GM12878 (cell line): Measurements from ENCODE around the gene PPIF. TPM values are rescaled to one million over a fixed set of nuclear protein-coding genes. Genes with fewer than 3 reads are reported as not detected.

Experiments
- ATAC-seq: fragments of 200-7000 bp; cut with Tn5 transposase; 3 replicates; pipeline ENCODE4 v1.9.1; 2020; ENCODE audit warnings: mild to moderate bottlenecking, moderate library complexity
- BruUV-seq: library from RNA; stranded (reverse); fragments of 400-500 nt; replicated peaks from 2 replicates; lab custom pipeline; 2021; lab: Mats Ljungman, UMichigan
- CTCF ChIA-PET: fragments of 300-600 bp; sonication (Branson Sonifier 250); formaldehyde crosslinking; extraction: SDS; loops from one replicate; lab custom pipeline; 2021; ENCODE audit warnings: inconsistent platforms; lab: Yijun Ruan, JAX
- POLR2A ChIA-PET: fragments of 350-600 bp; formaldehyde crosslinking; extraction: SDS; loops from one replicate; lab custom pipeline; 2021; ENCODE audit warnings: inconsistent platforms; lab: Charles Lee
- RAD21 ChIA-PET: fragments of 300-600 bp; sonication (Branson Sonifier 250); formaldehyde crosslinking; loops from one replicate; lab custom pipeline; 2023; ENCODE audit warnings: antibody characterized with exemption; ENCODE audit not compliant: unreplicated experiment; lab: Charles Lee
- SMC1A ChIA-PET: fragments of 300-600 bp; sonication (Branson Sonifier 250); formaldehyde crosslinking; loops from one replicate; lab custom pipeline; 2023; ENCODE audit not compliant: unreplicated experiment, uncharacterized antibody; lab: Charles Lee
- DNase-seq: peaks from one replicate; pipeline ENCODE4 v3.0.0-alpha.2; 2011; ENCODE audit warnings: low read depth, low spot score
- FAIRE-seq: peaks from 3 replicates; lab custom pipeline; 2011; peaks lifted over from hg19 to GRCh38; lab: Jason Lieb, UNC
- H2AFZ ChIP-seq: 2 replicates; pipeline ENCODE4 v1.6.0; 2011; ENCODE audit warnings: low read depth, low read length, control low read depth; ENCODE audit not compliant: control insufficient read depth
- H3K27ac ChIP-seq: 2 replicates; pipeline ENCODE4 v1.5.1; 2011; ENCODE audit warnings: control low read depth; ENCODE audit not compliant: control insufficient read depth, insufficient read depth
- H3K27me3 ChIP-seq, 2 experiments: replicated peaks in 1 of 2; 2 replicates each; pipeline versions ENCODE4 v1.6.0 to v1.6.1; 2011; ENCODE audit warnings: low read length in 1 of 2; ENCODE audit not compliant: control insufficient read depth in 2 of 2, insufficient read depth in 2 of 2
- H3K36me3 ChIP-seq, 2 experiments: 2 replicates each; pipeline ENCODE4 v1.5.1; 2011; ENCODE audit warnings: low read length in 1 of 2; ENCODE audit not compliant: control insufficient read depth in 2 of 2, insufficient read depth in 2 of 2
- H3K4me1 ChIP-seq: 2 replicates; pipeline ENCODE4 v1.6.1; 2011; ENCODE audit warnings: mild to moderate bottlenecking, low read length, moderate library complexity, mixed read lengths; ENCODE audit not compliant: control insufficient read depth, insufficient read depth
- H3K4me2 ChIP-seq: 2 replicates; pipeline ENCODE4 v1.6.0; 2011; ENCODE audit warnings: control low read depth; ENCODE audit not compliant: control insufficient read depth, insufficient read depth
- H3K4me3 ChIP-seq: fragments of 200-600 bp; sonication (generic); 2 replicates; pipeline ENCODE4 v1.5.1; 2016
- H3K79me2 ChIP-seq: 2 replicates; pipeline ENCODE4 v1.6.0; 2011; ENCODE audit warnings: low read length; ENCODE audit not compliant: control insufficient read depth, insufficient read depth
- H3K9ac ChIP-seq: 2 replicates; pipeline ENCODE4 v1.8.0; 2011; ENCODE audit warnings: low read length, control low read depth, mixed read lengths; ENCODE audit not compliant: control insufficient read depth, insufficient read depth
- H3K9me3 ChIP-seq: replicated peaks from 3 replicates; pipeline ENCODE4 v1.5.1; 2011; ENCODE audit warnings: mild to moderate bottlenecking, low read length; ENCODE audit not compliant: control insufficient read depth, insufficient read depth
- H4K20me1 ChIP-seq: 2 replicates; pipeline ENCODE4 v1.6.0; 2011; ENCODE audit not compliant: control insufficient read depth, insufficient read depth
- CBX3 ChIP-seq: fragments of 200-600 bp; sonication (generic); IDR thresholded peaks from 2 replicates; pipeline ENCODE4 v1.6.1; 2016; ENCODE audit warnings: low read depth, borderline replicate concordance
- HDGF ChIP-seq: fragments of 450-650 bp; IDR thresholded peaks from 2 replicates; pipeline ENCODE4 v1.6.1; 2016; ENCODE audit warnings: antibody characterized with exemption
- IRF3 ChIP-seq: fragments of 450-650 bp; IDR thresholded peaks from 2 replicates; pipeline ENCODE4 v1.6.1; 2014; ENCODE audit warnings: mild to moderate bottlenecking
- IRF4 ChIP-seq: IDR thresholded peaks from 2 replicates; pipeline ENCODE4 v1.6.1; 2011; ENCODE audit warnings: low read depth, low read length
- KDM1A ChIP-seq: fragments of 200-600 bp; sonication (generic); IDR thresholded peaks from 2 replicates; pipeline ENCODE4 v1.6.1; 2016; ENCODE audit warnings: borderline replicate concordance
- LARP7 ChIP-seq: fragments of 450-650 bp; IDR thresholded peaks from 2 replicates; pipeline ENCODE4 v1.6.1; 2017; ENCODE audit warnings: mild to moderate bottlenecking
- MLLT1 ChIP-seq: fragments of 450-650 bp; IDR thresholded peaks from 2 replicates; pipeline ENCODE4 v1.6.1; 2016; ENCODE audit warnings: mild to moderate bottlenecking
- RCOR1 ChIP-seq: conservative IDR thresholded peaks from 2 replicates; pipeline ENCODE4 v1.6.1; 2012; ENCODE audit warnings: low read depth, low read length, improper control_type of control experiment
- ZBED1 ChIP-seq: IDR thresholded peaks from 2 replicates; pipeline ENCODE4 v1.6.1; 2016; ENCODE audit warnings: borderline replicate concordance
- ZNF207 ChIP-seq: fragments of 450-650 bp; IDR thresholded peaks from 2 replicates; pipeline ENCODE4 v1.6.1; 2014; ENCODE audit warnings: antibody characterized with exemption, mild to moderate bottlenecking, borderline replicate concordance
- WGBS: methylation state at CpG from one replicate; pipeline ENCODE4 v1.1.6; 2016; ENCODE audit warnings: low lambda C conversion rate; ENCODE audit not compliant: insufficient replicate concordance, insufficient coverage; ENCODE audit errors: missing lambda C conversion rate; 5-methylcytosine and 5-hydroxymethylcytosine counted together
- in situ Hi-C: fragments of 300-500 bp; cut with MboI; formaldehyde crosslinking; loops from 9 replicates; pipeline ENCODE4 v1.14.3; 2018; ENCODE audit warnings: mixed read lengths
- intact Hi-C: fragments of 100-400 bp; cut with micrococcal nuclease; formaldehyde crosslinking; loops from one replicate; pipeline ENCODE4 v1.14.2; 2022; ENCODE audit not compliant: unreplicated experiment
- polyA plus RNA-seq, 11 experiments: library from polyadenylated mRNA; depleted of rRNA in 4 of 11; unstranded in 6 of 11; stranded (reverse) in 5 of 11; fragments of >200 nt; fragmentation: Nextera tagmentation in 4 of 11; fragmentation: Illumina TruSeq in 1 of 11; extraction: Ambion mirVana in 4 of 11; extraction: Trizol in 1 of 11; gene quantifications; 1 replicate in 1 of 11; 2 replicates in 10 of 11; pipeline versions ENCODE4 v1.2.1 to v1.2.3, GENCODE V29; 2011 to 2016; ENCODE audit warnings: inconsistent platforms in 2 of 11, missing spikeins in 2 of 11, low read depth in 1 of 11
- total RNA-seq, 4 experiments: library from RNA; depleted of rRNA in 3 of 4; stranded (reverse); fragments of >200 nt in 3 of 4; fragmentation: Illumina TruSeq in 1 of 4; extraction: Trizol in 1 of 4; gene quantifications; 2 replicates each; pipeline versions ENCODE4 v1.2.1 to v1.2.3, GENCODE V29; 2013 to 2021

PPIF gene
- total and polyA plus RNA-seq, 10 of the 15 experiments (the other 5 are each of a cell fraction or from before 2014, with no cell fraction given): 28.8 to 180 (median 128) TPM

GRCh38 chr10:79339266-79339665 lies 8.0 kb upstream of the PPIF start:
- Histone ChIP-seq H3K9me3 (no peaks in the 10 kb centered on the region; the same call in 2 of the 3 replicates), H2AFZ (no peak overlapping the region), H3K4me3 (no peak overlapping the region), H3K79me2 (no peaks in the 10 kb centered on the region), H3K36me3 (no peaks in the 10 kb centered on the region), H3K4me1 (no peaks in the 10 kb centered on the region), H3K27ac (no peak overlapping the region), H4K20me1 (no peaks in the 10 kb centered on the region), H3K9ac (no peak overlapping the region), H3K4me2 (no peak overlapping the region), H3K27me3 (no peaks in the 10 kb centered on the region)
- intact Hi-C loops: no loop called here
- ChIA-PET SMC1A (no interaction called here), POLR2A (no interaction called here), CTCF (no interaction called here), RAD21 (no interaction called here)
- no TSS peak for BruUV-seq
- in situ Hi-C loops: no loop called here
- 96% methylated on average over 3 of the region's 3 CpGs for WGBS
- ATAC-seq (no peak), DNase-seq (no peak)
- TF ChIP-seq HDGF: no peak
- TF ChIP-seq CBX3: no peak
- no peak for TF ChIP-seq RCOR1
- TF ChIP-seq LARP7: no peak
- no peak for TF ChIP-seq KDM1A
- TF ChIP-seq IRF4: no peak
- no peak for TF ChIP-seq IRF3
- TF ChIP-seq ZNF207: no peak
- no peak for TF ChIP-seq MLLT1
- no peak for TF ChIP-seq ZBED1
- TF ChIP-seq, all 136 proteins: peak for 0
- no peak for FAIRE-seq
